Renal cortical epithelial cell (primary cell): ENCODE measurements around the gene RARG. TPM values are rescaled to one million over a fixed set of nuclear protein-coding genes. Genes with fewer than 3 reads are reported as not detected.
A peak's percentile ranks its signal among the peaks of the same experiment; 100 is the strongest.

ENCODE experiments used
- DNase-seq: peaks from one replicate; pipeline ENCODE4 v3.0.0-alpha.2; 2011; ENCODE audit warnings: low read depth
- total RNA-seq: library from RNA; depleted of rRNA; stranded (reverse); fragments of >200 nt; gene quantifications from 2 replicates; pipeline ENCODE4 v1.2.3, GENCODE V29; 2014

Gene RARG
- total RNA-seq, 1 donor from 2014 or later, result 14.6 TPM

DNA sequence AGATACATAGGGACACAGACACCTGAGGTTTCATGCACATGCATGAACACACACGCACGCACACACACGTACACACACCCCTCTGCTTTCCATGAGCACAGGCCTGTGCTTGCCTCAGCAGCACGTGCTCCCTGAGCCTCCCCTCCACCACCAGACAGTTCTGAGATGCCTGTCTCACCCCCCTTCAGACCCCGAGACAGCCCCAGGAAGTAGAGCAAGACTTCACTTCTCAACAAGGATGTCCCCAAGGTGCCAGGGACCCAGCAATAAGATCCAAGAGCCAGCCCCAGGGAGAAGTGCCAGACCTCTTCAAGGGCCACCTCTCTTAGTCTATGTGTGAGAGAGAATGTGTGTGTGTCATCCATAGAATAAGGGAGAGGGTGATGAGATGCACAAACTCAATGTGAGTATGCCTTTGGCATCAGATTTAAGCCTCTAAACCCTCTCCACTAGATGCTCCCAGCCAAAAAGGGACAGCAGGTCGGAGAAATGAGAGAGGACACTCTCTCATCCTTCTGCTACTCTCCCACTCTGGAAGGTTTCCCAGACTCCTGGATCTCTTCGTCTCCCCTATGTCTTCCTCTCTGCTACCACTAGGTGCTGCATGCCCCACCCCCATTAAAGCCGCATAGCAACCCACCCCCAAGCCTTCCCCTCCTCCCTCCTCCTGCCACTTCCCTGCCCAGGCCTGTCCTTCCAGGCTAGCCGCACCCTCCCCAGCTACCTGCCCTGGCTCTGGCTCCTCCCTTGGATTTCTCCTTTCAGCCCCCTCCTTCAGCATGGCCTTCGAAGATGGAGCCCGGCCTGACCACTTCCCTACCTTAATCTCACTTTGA is 7.7 kb downstream of the RARG start:
- DNase-seq, result no peak

DNA sequence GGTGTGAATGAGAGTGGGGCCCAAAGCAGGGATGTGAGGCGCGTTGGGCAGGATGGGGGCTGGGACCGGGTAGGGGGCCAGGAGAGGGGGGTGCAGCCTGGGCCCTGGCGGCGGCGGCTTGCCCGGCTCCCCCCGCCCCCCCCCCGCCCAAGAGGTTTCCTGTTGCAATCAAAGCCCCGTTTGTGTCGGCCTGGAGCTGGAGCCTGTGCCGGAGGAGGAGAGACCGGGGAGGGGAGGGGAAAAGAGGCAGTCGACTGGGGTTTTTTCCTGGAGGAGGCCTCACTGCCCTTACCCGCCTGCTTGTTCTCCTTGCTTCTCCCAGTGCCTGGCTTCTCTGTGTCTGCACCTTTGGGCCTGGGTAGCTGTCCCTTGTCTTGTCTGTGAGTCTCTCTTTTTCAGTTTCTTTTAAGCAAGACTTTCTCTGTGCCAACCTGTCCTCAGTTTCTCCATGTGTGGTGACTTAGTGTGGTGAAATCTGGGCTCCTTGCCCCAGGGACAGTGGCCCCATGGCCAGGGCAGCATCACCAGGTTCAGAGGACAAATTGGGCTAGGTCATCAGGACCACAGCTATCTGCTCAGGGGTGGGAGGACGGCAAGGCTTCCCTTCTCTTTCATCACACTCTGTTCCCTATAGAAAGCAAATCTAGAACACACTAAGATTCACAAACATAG is 8.5 kb downstream of the RARG start:
- no peak for DNase-seq

DNA sequence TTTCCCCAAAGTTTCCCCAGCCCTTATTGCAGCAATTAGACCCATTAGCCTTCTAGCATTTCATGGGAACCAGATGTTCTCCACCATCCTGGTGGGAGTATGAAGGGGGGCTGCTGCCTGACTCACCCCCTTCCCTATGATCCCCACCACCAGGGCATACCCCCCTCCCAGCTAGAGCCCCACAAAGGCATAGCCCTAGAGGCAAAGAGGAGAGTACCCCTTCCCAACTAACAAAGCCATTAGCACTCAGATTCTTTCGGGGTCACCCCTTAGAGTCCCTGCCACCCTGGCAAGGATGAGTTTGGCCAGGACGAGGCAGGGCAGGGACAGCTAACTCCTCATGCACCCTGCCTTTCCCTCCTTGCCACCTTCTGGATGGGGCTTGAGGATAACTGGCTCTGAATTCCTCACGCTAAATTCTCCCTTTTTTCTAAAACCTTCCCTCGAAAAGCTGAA is 9.2 kb downstream of the RARG start:
- no peak for DNase-seq

DNA sequence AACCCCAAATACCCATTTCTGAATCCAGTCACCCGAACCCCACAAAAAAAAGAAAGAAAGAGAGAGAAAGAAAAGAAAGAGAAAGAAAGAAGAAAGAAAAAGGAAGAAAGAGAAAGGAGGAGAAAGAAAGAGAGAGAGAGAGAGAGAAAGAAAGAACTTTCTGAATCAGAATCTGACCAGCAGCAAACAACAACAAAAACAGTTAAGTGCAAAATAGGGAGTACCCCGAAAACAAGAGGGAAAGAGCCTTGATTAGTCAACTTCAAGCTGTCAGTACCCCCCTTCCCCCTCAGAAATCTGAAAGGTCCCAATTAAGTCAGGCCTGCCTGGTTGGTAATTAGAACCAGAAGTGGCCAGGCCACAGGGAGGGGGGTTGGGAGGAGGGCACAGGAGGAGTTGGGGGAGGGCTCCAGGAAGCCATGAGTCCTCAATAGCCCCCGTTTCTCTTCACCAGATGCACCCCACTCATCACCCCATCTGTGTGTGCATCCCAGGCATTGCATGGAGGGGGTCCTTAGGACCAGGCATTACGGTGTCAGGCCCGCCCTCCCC is 9.8 kb downstream of the RARG start:
- DNase-seq, result no peak

DNA sequence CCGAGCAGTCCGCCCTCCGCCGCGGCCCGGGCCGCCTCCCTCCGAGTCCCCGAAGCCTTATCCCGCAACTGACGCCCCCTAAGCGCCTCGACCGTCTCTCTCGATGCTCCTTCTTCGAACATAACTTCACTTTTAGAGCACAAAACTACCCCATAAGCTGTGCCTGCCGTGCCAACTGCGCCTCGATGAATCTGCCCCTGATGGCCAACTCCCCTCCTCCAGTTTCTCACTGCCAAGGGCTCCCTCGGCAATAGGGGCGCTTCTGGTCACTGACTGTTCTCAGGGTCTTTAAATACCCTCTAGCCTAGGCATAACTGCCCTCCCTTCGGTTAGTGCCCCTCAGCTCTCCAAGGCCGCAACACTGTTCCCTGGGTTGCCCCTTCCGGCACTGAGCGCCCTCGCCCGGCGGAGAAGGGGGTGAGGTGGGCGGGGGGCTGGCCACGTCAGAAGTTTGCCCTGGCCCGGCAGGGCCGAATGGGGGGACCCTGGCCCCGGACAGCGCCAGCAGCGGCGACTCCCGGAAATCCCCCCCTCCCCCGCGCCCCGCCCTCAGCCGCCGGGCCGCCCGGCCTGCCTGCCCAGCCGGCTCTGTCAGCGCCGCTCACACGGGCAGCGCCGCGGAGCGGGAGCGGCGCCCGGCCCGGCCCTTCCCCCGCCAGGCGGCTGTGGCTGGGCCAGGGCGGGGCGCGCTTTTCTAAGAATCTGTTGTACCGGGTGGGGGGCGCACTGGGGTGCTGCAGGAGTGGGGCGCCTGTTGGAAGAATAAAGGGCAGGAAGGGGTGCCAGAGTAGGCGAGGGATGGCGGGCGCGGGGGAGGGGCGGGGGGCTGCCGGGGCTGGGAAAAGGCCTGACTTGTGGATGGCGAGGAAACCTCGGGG is 10.6 kb downstream of the RARG start:
- DNase-seq, result no peak

DNA sequence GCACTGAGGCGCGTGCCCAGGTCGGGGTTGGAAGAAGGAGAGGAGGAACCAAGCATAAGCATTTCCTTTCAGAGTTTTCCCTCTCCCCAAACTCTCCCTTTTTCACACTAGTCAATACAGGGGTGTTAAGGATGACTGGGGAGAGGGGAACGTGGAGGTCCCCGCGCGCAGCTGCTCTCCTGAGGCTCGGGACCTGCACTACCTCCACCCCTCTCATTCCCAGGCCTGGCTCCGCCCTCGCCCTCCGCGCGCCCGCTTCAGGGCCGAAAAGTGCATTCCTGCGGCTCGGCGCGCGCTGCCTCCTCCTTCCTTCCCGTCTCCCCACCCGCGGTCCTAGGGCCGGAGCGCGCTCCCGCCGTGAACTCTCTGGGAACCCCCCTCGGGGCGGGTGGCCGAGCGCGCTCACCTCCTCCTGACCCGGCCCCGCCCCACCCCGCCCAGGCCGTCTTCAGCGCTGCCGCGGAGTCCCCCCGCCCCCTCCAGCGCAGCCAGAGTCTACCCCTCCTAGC is 11.3 kb downstream of the RARG start:
- peak; percentile 67 for DNase-seq

DNA sequence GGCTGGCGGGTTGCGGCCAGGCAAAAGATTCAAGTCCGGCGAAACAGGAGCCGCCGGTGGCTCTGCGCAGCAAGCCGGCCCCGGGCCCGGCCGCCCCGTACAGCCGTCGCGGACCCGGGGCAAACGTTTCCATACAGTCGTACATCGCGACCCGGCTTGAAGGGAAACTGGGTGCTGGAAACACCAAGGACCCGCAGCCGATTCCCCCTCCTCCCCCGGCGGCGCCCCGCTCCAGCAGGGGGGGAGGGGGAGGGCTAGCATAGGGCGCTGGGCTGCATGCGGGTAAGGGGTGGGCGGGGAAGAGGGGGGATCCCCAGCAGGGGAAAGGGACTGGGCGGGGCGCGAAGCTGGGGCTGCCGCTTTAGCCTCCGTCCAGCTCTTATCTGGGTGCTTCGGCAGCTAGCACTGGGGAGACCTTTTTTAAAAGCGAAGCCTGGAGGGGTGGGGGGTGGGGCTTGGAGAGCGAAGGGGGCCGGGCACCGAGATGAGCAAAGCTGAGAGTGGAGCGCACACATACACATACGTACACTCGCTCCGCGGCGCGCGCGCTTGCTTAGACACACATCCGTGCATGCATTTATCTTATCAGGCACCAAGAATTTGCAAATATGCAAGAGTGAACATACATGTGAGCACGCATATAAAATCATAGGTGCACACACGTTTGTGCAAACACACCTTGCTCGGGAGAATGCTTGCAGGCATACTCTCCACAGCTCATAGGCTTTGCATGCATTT is 11.9 kb downstream of the RARG start:
- DNase-seq, result peak; percentile 26

DNA sequence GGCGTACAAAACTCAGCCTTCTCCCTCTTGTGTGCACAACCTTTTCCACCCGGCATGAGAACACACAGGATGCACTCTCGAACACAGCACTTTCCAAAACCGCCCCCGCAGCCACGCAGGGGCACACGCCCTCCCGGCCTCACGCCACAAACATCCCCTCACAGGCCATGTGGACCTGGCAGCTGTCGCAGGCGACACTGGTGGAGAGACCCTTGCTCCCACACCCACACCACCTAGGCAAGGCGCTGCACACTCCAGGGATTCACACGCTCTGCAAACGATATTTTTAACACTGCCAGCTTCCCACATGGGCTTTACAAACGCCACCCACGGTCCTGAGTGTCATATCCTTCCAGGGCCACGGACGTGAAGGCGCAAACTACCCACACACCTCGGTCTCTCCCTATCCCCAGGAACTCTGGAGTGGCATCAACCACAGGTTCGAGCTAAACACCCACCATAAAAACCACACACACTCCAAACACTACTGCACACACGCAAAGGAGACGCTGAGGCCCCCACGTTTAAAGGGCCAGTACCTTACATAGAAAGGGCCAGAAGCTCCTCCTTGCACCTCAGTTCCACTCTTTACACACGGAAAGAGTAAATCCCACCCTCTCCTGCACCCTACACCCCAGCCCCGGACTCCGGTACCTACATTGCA is 12.6 kb downstream of the RARG start:
- peak; percentile 32 for DNase-seq

DNA sequence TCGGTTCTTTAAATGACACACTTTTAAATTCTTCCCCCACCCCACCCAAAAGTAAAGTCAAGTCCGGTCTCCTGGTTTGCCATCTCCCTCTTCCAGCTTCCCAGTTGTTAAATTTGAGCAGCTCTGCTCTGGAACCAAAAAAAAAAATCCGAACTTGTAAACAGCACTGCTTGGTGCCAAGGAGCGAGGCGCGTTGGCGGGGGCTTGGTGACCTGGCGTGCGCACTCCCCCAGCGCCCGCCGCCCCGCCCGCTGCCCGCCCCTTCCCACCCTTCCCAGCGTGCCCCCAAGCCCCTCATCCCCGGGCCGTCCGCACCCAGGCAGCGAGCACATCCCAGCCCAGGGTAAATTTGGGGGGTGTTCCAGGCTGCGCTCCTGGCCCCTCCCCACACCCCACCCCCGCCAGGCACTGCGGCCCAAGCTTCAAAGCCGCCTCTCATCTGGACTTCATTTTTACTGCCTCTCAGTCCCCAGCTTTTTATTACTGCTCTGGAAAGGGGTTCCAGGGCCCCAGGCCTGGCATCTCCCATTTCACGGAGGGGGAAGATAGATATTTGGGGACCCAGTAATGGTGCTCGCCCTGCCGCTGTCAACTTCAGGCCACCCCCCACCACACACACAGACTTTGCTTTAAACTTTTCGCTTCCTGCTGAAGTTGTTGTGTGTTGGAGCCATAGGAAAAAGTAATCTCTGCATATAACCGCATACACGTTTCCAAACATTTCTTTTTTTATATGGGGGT is 13.3 kb downstream of the RARG start:
- no peak for DNase-seq

DNA sequence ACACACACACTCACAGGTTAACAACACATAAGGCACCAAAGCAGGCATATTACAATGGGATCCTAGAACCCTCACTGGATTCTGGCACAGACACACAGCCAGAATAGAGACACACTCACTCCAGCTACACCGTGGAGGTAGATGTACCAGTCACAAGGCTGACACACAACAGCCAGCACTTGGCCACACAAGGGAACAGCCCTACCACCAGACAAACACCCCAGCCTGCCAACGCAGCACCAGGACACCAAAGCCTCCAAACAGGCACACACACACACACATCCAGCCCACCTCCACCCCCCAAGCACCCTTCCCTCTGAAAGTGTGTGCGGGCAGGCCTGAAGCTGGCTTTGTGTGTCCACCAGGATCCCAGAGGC is 14.1 kb downstream of the RARG start:
- DNase-seq, result no peak

DNA sequence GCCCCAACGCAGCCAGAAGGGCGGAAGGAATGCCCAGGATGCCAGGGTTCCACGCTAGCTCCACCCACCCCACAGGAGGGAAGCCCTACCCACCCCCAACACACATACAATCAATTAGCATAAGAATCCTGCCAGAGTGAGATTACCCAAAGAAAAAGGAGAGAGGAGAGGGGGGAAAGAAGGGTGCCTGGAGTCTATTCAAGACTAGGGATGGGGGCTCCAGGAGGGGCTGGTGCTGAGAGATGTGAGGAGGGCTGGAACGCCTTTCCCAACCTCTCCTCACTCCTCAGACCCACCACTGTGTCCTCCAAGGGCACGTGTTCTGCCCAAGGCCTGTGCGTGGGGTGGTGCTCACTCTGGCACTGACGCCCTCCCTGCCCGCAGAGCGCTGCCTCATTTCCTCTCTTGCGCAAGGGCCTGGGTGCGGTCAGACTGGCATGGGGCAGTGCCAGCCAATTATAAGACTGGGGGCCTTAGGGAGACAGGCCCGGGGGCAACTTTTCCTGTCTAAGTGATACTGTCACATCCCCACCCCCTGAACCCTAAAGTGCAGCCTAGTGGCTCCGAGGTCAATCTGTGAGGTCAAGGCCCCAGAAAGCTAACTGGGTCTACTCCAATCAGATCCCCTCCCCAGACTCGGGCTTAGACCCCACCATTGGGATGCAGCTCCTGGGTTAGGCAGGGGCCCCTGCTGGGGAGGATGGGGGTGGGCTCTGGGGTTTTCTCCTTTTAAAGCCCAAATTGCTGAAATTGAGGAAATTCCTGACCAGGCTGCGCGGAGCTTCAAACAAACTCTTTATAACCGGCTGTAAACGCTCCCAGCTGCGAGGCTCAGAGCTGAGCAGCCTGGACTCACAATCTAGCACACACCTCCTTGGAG is 14.7 kb downstream of the RARG start:
- peak; percentile 31 for DNase-seq

DNA sequence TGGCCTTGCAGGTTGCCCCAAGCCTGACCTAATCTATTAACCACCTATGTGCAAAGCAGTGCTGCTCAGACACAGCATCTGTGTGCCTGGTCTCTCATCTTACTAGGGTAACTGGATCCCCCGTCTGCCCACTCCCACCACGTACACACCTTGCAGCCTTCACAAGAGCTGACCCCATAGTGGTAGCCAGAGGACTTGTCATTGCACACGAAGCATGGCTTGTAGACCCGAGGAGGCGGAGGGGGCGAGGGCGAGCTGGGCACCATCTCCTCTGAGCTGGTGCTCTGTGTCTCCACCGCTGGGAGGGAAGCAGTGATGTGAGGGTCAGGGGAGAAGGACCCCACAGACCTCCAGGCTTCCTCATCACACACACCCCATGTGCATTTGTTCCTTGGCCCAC is 16.5 kb downstream of the RARG start:
- DNase-seq, result no peak

DNA sequence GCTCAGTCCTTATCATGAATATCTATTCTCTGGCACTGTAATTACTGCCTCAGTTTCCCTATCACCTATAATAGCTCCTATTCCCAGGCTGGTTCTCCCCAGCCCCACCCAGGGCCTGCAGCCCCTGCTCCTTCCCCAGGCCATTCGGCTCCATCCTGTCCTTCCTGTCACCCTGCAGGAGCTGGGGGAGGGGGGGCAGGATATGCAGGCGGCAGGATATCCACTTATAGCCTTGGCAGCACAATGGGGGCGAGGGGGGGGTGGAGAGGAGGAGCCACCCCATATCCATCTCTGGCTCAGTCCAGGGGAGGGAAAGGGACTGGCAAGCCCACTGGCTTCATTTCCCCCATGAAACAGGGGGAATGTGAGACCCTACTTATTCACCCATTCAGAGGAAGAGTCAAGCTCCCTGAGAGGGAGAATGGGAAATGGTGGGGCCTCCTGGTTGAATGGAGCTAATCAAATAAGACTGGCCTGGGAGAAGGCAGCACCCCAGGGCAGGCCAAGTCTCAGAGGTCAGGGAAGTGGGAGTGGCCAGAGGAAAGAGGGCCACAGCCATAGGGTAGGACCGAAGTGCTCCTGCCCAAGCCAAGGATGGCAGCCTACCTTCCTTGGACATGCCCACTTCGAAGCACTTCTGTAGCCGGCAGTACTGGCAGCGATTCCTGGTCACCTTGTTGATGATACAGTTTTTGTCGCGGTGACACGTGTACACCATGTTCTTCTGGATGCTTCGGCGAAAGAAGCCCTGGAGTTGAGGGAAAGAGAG is 17.1 kb downstream of the RARG start:
- DNase-seq, result no peak

DNA sequence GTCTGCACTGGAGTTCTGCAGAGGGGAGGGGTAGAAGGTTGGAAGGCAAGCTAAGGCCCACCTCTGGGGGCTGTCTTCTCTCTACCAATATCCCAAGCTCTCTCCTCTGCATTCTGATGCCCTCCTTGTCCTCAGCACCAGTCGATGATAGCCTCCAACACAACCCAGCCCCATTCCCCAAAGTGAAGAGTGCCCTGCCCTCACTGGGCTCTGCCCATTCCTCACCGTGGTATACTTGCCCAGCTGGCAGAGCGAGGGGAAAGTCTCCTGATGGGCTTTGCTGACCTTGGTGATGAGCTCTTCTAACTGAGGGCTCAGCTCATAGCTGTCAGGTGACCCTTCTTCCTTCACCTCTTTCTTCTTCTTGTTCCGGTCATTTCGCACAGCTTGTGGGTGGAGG is 17.8 kb downstream of the RARG start:
- no peak for DNase-seq

DNA sequence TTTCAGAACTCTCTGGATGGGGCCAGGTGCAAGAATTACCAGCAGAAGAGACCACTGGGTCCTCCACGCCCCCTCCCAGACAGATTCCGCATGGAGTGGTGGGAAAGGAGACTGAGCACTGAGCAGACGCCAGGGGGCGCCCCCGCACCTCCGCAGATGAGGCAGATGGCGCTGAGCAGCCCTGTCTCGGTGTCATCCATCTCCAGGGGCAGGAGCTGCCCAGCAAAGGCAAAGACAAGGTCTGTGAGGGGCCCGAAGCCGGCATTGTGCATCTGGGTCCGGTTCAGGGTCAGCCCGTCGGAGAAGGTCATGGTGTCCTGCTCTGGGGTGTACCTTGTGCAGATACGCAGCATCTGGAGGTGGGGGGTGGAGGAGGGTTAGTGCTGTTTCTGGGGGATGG is 18.7 kb downstream of the RARG start:
- DNase-seq, result peak; percentile 32

DNA sequence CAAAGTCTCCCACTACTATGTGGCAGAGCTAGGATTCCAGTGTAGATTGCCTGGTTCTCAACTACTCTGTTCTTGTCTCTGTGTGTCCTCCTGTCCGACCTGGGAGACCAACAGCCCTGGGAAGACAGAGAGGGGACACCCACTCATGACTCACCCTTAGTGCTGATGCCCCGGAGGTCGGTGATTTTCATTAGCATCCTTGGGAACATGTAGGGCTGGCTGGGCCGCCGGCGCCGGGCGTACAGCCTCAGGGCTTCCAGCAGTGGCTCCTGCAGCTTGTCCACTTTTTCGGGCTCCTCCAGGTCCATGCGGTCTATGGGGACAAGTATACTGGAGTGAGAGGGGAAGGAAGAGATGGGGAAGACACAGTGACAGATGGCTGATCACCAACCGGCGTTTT is 19.1 kb downstream of the RARG start:
- no peak for DNase-seq

DNA sequence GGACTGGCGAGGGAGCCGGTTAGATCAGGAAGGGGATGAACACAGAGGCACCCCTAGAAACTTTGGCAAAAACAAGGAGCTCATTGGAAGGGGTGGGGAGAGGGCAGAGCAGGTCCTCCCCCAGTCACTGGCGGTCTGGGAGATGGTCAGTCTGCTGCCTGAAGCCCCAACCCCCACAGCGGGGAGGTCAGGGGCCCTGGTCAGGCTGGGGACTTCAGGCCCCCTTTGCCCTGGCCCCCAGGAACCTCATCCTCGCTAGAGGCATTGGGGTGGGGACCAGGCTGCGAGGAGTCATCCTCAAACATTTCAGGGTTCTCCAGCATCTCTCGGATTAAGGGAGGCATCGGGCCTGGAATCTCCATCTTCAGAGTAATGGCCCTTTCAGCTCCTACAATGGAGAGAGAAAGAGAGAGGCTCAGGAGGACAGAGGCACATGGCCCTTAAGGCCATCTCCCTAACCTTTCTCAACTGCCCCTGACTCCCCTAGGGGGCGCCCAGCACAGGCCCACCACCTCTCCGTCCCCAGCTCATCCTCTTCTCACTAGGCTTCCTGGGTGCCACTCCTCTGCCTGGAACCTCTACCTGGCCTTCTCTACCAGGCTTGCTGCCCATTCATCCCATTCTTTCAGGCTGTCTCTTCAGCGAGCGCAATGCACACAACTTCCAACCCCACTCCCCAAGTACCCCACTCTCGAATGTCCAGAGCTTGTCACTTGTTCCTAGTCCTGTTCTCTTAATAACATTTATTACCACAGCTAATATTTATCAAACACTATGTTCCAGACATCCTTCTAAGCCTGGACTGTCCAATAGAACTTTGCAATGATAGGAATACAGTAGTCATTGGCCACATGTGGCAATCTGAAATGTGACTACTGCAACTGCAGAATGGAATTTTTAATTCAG is 20.3 kb downstream of the RARG start:
- DNase-seq, result no peak
